IMR-90 (cell line): Measurements from ENCODE around the gene PVALEF. TPM values are rescaled to one million over a fixed set of nuclear protein-coding genes. Genes with fewer than 3 reads are reported as not detected.

Experiments
- ATAC-seq: fragments of 200-7000 bp; cut with Tn5 transposase; 2 replicates; pipeline ENCODE4 v1.9.1; 2020; ENCODE audit warnings: low read depth, mild to moderate bottlenecking, moderate library complexity
- BruUV-seq: library from RNA; stranded (reverse); fragments of 400-500 nt; replicated peaks from 2 replicates; lab custom pipeline; 2021; lab: Mats Ljungman, UMichigan
- CTCF ChIA-PET: fragments of 300-600 bp; formaldehyde crosslinking; extraction: SDS; loops from one replicate; lab custom pipeline; 2021; ENCODE audit warnings: antibody characterized with exemption; lab: Yijun Ruan, JAX
- POLR2A ChIA-PET: fragments of 300-600 bp; sonication (Branson Sonifier 250); formaldehyde crosslinking; loops from one replicate; lab custom pipeline; 2022; ENCODE audit warnings: antibody characterized with exemption; ENCODE audit not compliant: unreplicated experiment; lab: Charles Lee
- DNase-seq: peaks from one replicate; pipeline ENCODE4 v3.0.0; 2013
- H2AFZ ChIP-seq: replicated peaks from 2 replicates; pipeline ENCODE3; 2013; ENCODE audit warnings: low read length, mild to moderate bottlenecking; ENCODE audit not compliant: poor library complexity
- H2AK5ac ChIP-seq: 2 replicates; pipeline ENCODE4 v1.6.1; 2013; ENCODE audit warnings: low read depth, low read length, inconsistent platforms
- H2AK9ac ChIP-seq: replicated peaks from 2 replicates; pipeline ENCODE3; 2013; ENCODE audit warnings: mild to moderate bottlenecking, low read depth, low read length, moderate library complexity; ENCODE audit not compliant: poor library complexity
- H2BK120ac ChIP-seq: 2 replicates; pipeline ENCODE4 v1.6.1; 2013; ENCODE audit warnings: low read depth, low read length, inconsistent platforms
- H2BK15ac ChIP-seq: 3 replicates; pipeline ENCODE4 v1.6.1; 2013; ENCODE audit warnings: low read depth, low read length, inconsistent platforms
- H2BK20ac ChIP-seq: 2 replicates; pipeline ENCODE4 v1.6.1; 2013; ENCODE audit warnings: low read depth, mild to moderate bottlenecking, inconsistent platforms, low read length, moderate library complexity
- H2BK5ac ChIP-seq: 2 replicates; pipeline ENCODE4 v1.6.1; 2013; ENCODE audit warnings: mild to moderate bottlenecking, low read depth, low read length, inconsistent platforms; ENCODE audit not compliant: poor library complexity, severe bottlenecking
- H3K14ac ChIP-seq: replicated peaks from 2 replicates; pipeline ENCODE4 v1.6.1; 2013; ENCODE audit warnings: low read depth, low read length, inconsistent platforms
- H3K18ac ChIP-seq: 2 replicates; pipeline ENCODE4 v1.6.1; 2013; ENCODE audit warnings: low read depth, low read length, control low read depth
- H3K23ac ChIP-seq: 2 replicates; pipeline ENCODE4 v1.6.1; 2013; ENCODE audit warnings: low read depth, low read length, inconsistent platforms
- H3K27ac ChIP-seq: 2 replicates; pipeline ENCODE4 v1.5.1; 2013; ENCODE audit warnings: mild to moderate bottlenecking, control low read depth, low read length; ENCODE audit not compliant: insufficient read depth
- H3K27me3 ChIP-seq: 2 replicates; pipeline ENCODE4 v1.6.1; 2013; ENCODE audit warnings: low read length; ENCODE audit not compliant: control insufficient read depth, insufficient read depth
- H3K36me3 ChIP-seq: 2 replicates; pipeline ENCODE4 v1.6.1; 2013; ENCODE audit warnings: low read length, mixed read lengths; ENCODE audit not compliant: control insufficient read depth, insufficient read depth
- H3K4ac ChIP-seq: 2 replicates; pipeline ENCODE4 v1.6.1; 2013; ENCODE audit warnings: low read depth, low read length, inconsistent platforms
- H3K4me1 ChIP-seq: 2 replicates; pipeline ENCODE4 v1.6.1; 2013; ENCODE audit warnings: low read length, mixed read lengths; ENCODE audit not compliant: control insufficient read depth, insufficient read depth
- H3K4me2 ChIP-seq: 2 replicates; pipeline ENCODE4 v1.6.1; 2013; ENCODE audit warnings: low read depth, mild to moderate bottlenecking, control low read depth, low read length, moderate library complexity
- H3K4me3 ChIP-seq: 2 replicates; pipeline ENCODE4 v1.5.1; 2013; ENCODE audit warnings: low read depth, mild to moderate bottlenecking, control low read depth, low read length, moderate library complexity; ENCODE audit not compliant: insufficient read depth
- H3K56ac ChIP-seq: 2 replicates; pipeline ENCODE4 v1.6.1; 2013; ENCODE audit warnings: low read length, inconsistent platforms; ENCODE audit not compliant: insufficient read depth; ENCODE audit errors: extremely low read depth
- H3K79me1 ChIP-seq, 2 experiments: 2 replicates each; pipeline ENCODE4 v1.6.1; 2013; ENCODE audit warnings: low read length in 2 of 2, inconsistent platforms in 1 of 2, low read depth in 1 of 2
- H3K9ac ChIP-seq: 2 replicates; pipeline ENCODE4 v1.6.1; 2013; ENCODE audit warnings: low read depth, low read length, control low read depth
- H3K9me1 ChIP-seq: 2 replicates; pipeline ENCODE4 v1.6.1; 2013; ENCODE audit warnings: low read length, inconsistent platforms; ENCODE audit not compliant: insufficient read depth
- H3K9me3 ChIP-seq: 2 replicates; pipeline ENCODE4 v1.6.1; 2013; ENCODE audit warnings: low read length; ENCODE audit not compliant: control insufficient read depth, insufficient read depth
- H4K20me1 ChIP-seq: 2 replicates; pipeline ENCODE4 v1.6.1; 2013; ENCODE audit warnings: low read length, inconsistent platforms; ENCODE audit not compliant: insufficient read depth
- H4K5ac ChIP-seq: 2 replicates; pipeline ENCODE4 v1.6.1; 2013; ENCODE audit warnings: mild to moderate bottlenecking, low read depth, low read length, control low read depth
- H4K8ac ChIP-seq, 2 experiments: 2 replicates each; pipeline ENCODE4 v1.6.1; 2013; ENCODE audit warnings: low read depth in 2 of 2, low read length in 2 of 2, control low read depth in 1 of 2, inconsistent platforms in 1 of 2
- H4K91ac ChIP-seq: 2 replicates; pipeline ENCODE4 v1.6.1; 2013; ENCODE audit warnings: low read depth, low read length, inconsistent platforms; ENCODE audit not compliant: insufficient read depth
- BHLHE40 ChIP-seq: fragments of 150-350 bp; IDR thresholded peaks from 2 replicates; pipeline ENCODE4 v1.6.1; 2016; ENCODE audit warnings: mild to moderate bottlenecking, low read depth, low read length
- CEBPB ChIP-seq: IDR thresholded peaks from 2 replicates; pipeline ENCODE4 v1.6.1; 2012; ENCODE audit warnings: low read depth, low read length, improper control_type of control experiment
- CHD1 ChIP-seq: IDR thresholded peaks from 2 replicates; pipeline ENCODE4 v1.6.1; 2012; ENCODE audit warnings: low read depth, low read length, improper control_type of control experiment
- FOS ChIP-seq: fragments of 150-350 bp; IDR thresholded peaks from 2 replicates; pipeline ENCODE4 v1.6.1; 2016; ENCODE audit warnings: low read depth, low read length
- MAFK ChIP-seq: IDR thresholded peaks from 2 replicates; pipeline ENCODE4 v1.6.1; 2012; ENCODE audit warnings: low read depth, low read length, improper control_type of control experiment
- MAZ ChIP-seq: IDR thresholded peaks from 2 replicates; pipeline ENCODE4 v1.6.1; 2012; ENCODE audit warnings: low read depth, mild to moderate bottlenecking, low read length, improper control_type of control experiment, moderate library complexity, borderline replicate concordance
- MXI1 ChIP-seq: IDR thresholded peaks from 2 replicates; pipeline ENCODE4 v1.6.1; 2012; ENCODE audit warnings: low read depth, mild to moderate bottlenecking, low read length, moderate library complexity, borderline replicate concordance
- NFE2L2 ChIP-seq: fragments of 150-350 bp; IDR thresholded peaks from 2 replicates; pipeline ENCODE4 v1.6.1; 2016; ENCODE audit warnings: low read depth, mild to moderate bottlenecking, low read length
- POLR2A ChIP-seq: IDR thresholded peaks from 2 replicates; pipeline ENCODE4 v1.6.1; 2012; ENCODE audit warnings: mild to moderate bottlenecking, low read depth, low read length
- RAD21 ChIP-seq: IDR thresholded peaks from 2 replicates; pipeline ENCODE4 v1.6.1; 2012; ENCODE audit warnings: low read length, improper control_type of control experiment
- RCOR1 ChIP-seq: IDR thresholded peaks from 2 replicates; pipeline ENCODE4 v1.6.1; 2012; ENCODE audit warnings: mild to moderate bottlenecking, low read length, improper control_type of control experiment; ENCODE audit not compliant: insufficient replicate concordance
- RFX5 ChIP-seq: IDR thresholded peaks from 2 replicates; pipeline ENCODE4 v1.8.0; 2012; ENCODE audit warnings: low read depth, mild to moderate bottlenecking, low read length, moderate library complexity
- SMC3 ChIP-seq: fragments of 150-350 bp; IDR thresholded peaks from 2 replicates; pipeline ENCODE4 v1.6.1; 2016; ENCODE audit warnings: low read depth, mild to moderate bottlenecking, antibody characterized with exemption, low read length, moderate library complexity
- WGBS, 2 experiments: methylation state at CpG; one replicate each; pipeline versions ENCODE4 v1.1.5 to v1.1.7; 2013; ENCODE audit warnings: missing lambda C conversion rate in 2 of 2; ENCODE audit not compliant: insufficient read length in 1 of 2; ENCODE audit errors: extremely low coverage in 2 of 2; 5-methylcytosine and 5-hydroxymethylcytosine counted together
- dilution Hi-C: fragments of 300-500 bp; cut with HindIII; formaldehyde crosslinking; loops from one replicate; pipeline ENCODE4 v1.14.3; 2018; ENCODE audit warnings: low sequenced_read_pairs; ENCODE audit not compliant: unreplicated experiment
- in situ Hi-C: fragments of 300-500 bp; cut with MboI; formaldehyde crosslinking; loops from 3 replicates; pipeline ENCODE4 v1.14.3; 2019; ENCODE audit warnings: low sequenced_read_pairs, inconsistent platforms, mixed read lengths
- intact Hi-C: fragments of 100-400 bp; cut with micrococcal nuclease; formaldehyde crosslinking; loops from 2 replicates; pipeline ENCODE4 v1.10.0; 2022
- polyA plus RNA-seq, 3 experiments: library from polyadenylated mRNA; depleted of rRNA; stranded (reverse); fragments of >200 nt; gene quantifications; 2 replicates each; pipeline ENCODE4 v1.2.3, GENCODE V29; 2012; ENCODE audit warnings: low replicate concordance in 1 of 3
- total RNA-seq: library from RNA; depleted of rRNA; stranded (reverse); fragments of >200 nt; gene quantifications from 2 replicates; pipeline ENCODE4 v1.2.3, GENCODE V29; 2012
- TF ChIP-seq, protein P1 (sequence below): conservative IDR thresholded peaks from 2 replicates; pipeline ENCODE4 v1.5.1; 2012; ENCODE audit warnings: mild to moderate bottlenecking, low read depth, low read length, improper control_type of control experiment
- TF ChIP-seq, protein P2 (sequence below): fragments of 150-350 bp; IDR thresholded peaks from 2 replicates; pipeline ENCODE4 v1.6.1; 2016; ENCODE audit warnings: low read depth, mild to moderate bottlenecking, low read length, moderate library complexity, borderline replicate concordance
- TF ChIP-seq, protein P3 (sequence below): fragments of 150-350 bp; IDR thresholded peaks from 2 replicates; pipeline ENCODE4 v1.6.1; 2017; ENCODE audit warnings: mild to moderate bottlenecking, antibody characterized with exemption, low read length, low read depth

PVALEF gene
- total and polyA plus RNA-seq, 2 of the 4 experiments (the other 2 are of a cell fraction): not detected

DNA sequence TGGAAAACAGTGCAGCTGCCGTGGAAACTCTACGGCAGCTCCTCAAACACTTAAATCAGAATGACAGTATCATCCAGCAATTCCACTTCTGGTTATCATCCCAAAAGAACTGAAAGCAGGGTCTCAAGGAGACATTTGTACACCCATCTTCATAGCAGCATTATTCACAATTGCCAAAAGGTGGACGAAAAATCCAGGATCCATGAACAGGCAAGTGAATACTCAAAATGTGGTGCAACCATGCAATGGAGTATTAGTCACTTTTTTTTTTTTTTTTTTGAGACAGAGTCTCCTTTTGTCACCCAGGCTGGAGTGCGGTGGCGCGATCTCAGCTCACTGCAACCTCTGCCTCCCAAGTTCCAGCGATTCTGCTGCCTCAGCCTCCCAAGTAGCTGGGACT is 11.4 kb downstream of the PVALEF start:
- no peak overlapping the region for H3K4me2 ChIP-seq
- no peak overlapping the region for H3K18ac ChIP-seq
- dilution Hi-C loops (no loop called here), in situ Hi-C loops (no loop called here), intact Hi-C loops (no loop called here)
- H3K4ac ChIP-seq: no peak overlapping the region
- no peak overlapping the region for H3K14ac ChIP-seq
- no peak overlapping the region for H2BK15ac ChIP-seq
- ChIA-PET POLR2A (no interaction called here), CTCF (interaction anchor here (1.1 kb wide), 1 partner anchor 24 kb away, joined by 3 read pairs; no protein-coding TSS in a partner anchor)
- H3K4me3 ChIP-seq: no peak overlapping the region
- DNase-seq (peak; percentile 3), ATAC-seq (no peak)
- no peak overlapping the region for H2AK5ac ChIP-seq
- H4K8ac ChIP-seq: no peak overlapping the region
- H2AK9ac ChIP-seq: no peak overlapping the region
- H3K4me1 ChIP-seq: 0 out of 2 replicates have a peak, but pooled peaks cover 2% of the 10 kb centered on the region
- no peak overlapping the region for H2BK120ac ChIP-seq
- H2BK5ac ChIP-seq: no peak overlapping the region
- TF ChIP-seq CHD1: no peak
- no peak for TF ChIP-seq SMC3
- TF ChIP-seq MXI1: no peak
- TF ChIP-seq POLR2A: no peak
- TF ChIP-seq, protein P1, sequence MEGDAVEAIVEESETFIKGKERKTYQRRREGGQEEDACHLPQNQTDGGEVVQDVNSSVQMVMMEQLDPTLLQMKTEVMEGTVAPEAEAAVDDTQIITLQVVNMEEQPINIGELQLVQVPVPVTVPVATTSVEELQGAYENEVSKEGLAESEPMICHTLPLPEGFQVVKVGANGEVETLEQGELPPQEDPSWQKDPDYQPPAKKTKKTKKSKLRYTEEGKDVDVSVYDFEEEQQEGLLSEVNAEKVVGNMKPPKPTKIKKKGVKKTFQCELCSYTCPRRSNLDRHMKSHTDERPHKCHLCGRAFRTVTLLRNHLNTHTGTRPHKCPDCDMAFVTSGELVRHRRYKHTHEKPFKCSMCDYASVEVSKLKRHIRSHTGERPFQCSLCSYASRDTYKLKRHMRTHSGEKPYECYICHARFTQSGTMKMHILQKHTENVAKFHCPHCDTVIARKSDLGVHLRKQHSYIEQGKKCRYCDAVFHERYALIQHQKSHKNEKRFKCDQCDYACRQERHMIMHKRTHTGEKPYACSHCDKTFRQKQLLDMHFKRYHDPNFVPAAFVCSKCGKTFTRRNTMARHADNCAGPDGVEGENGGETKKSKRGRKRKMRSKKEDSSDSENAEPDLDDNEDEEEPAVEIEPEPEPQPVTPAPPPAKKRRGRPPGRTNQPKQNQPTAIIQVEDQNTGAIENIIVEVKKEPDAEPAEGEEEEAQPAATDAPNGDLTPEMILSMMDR: no peak
- TF ChIP-seq RCOR1: no peak
- TF ChIP-seq FOS: no peak
- TF ChIP-seq, protein P2, sequence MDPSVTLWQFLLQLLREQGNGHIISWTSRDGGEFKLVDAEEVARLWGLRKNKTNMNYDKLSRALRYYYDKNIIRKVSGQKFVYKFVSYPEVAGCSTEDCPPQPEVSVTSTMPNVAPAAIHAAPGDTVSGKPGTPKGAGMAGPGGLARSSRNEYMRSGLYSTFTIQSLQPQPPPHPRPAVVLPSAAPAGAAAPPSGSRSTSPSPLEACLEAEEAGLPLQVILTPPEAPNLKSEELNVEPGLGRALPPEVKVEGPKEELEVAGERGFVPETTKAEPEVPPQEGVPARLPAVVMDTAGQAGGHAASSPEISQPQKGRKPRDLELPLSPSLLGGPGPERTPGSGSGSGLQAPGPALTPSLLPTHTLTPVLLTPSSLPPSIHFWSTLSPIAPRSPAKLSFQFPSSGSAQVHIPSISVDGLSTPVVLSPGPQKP: no peak
- TF ChIP-seq NFE2L2: no peak
- TF ChIP-seq CEBPB: no peak
- TF ChIP-seq, protein P3, sequence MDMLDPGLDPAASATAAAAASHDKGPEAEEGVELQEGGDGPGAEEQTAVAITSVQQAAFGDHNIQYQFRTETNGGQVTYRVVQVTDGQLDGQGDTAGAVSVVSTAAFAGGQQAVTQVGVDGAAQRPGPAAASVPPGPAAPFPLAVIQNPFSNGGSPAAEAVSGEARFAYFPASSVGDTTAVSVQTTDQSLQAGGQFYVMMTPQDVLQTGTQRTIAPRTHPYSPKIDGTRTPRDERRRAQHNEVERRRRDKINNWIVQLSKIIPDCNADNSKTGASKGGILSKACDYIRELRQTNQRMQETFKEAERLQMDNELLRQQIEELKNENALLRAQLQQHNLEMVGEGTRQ: no peak
- TF ChIP-seq RAD21: no peak
- no peak for TF ChIP-seq RFX5
- no peak for TF ChIP-seq MAZ
- no peak for TF ChIP-seq BHLHE40
- no peak for TF ChIP-seq MAFK
- H3K56ac ChIP-seq: no peak overlapping the region
- no peaks in the 10 kb centered on the region for H3K36me3 ChIP-seq
- BruUV-seq: no TSS peak
- WGBS, 2 experiments: 63% methylated on average over 2 of the region's 7 CpGs; no CpG with 5 or more reads in 1 of the 2 experiments
- no peak overlapping the region for H3K27ac ChIP-seq
- H2BK20ac ChIP-seq: no peak overlapping the region
- H4K20me1 ChIP-seq: no peaks in the 10 kb centered on the region
- H4K5ac ChIP-seq: no peak overlapping the region
- H3K23ac ChIP-seq: no peak overlapping the region
- no peaks in the 10 kb centered on the region for H3K9me3 ChIP-seq
- no peak overlapping the region for H3K9ac ChIP-seq
- H3K79me1 ChIP-seq: no peaks in the 10 kb centered on the region
- H4K91ac ChIP-seq: no peak overlapping the region
- H3K9me1 ChIP-seq: no peaks in the 10 kb centered on the region
- H3K27me3 ChIP-seq: no peaks in the 10 kb centered on the region; the same call in 1 of the 2 replicates
- no peak overlapping the region for H2AFZ ChIP-seq
